CD14-positive monocyte (primary cell): Measurements from ENCODE around the gene TMEM259. TPM values are rescaled to one million over a fixed set of nuclear protein-coding genes. Genes with fewer than 3 reads are reported as not detected.
A peak's percentile ranks its signal among the peaks of the same experiment; 100 is the strongest.

ENCODE experiments used
- DNase-seq, 3 donors: peaks; one replicate each; pipeline ENCODE4 v3.0.0-alpha.2; 2011 to 2022
- H2AFZ ChIP-seq: 2 replicates; pipeline ENCODE4 v1.6.0; 2012; ENCODE audit warnings: mild to moderate bottlenecking, low read depth, low read length, inconsistent platforms; ENCODE audit not compliant: insufficient read depth, poor library complexity, severe bottlenecking
- H3K27ac ChIP-seq, 2 donors: 1 replicate in 1 of 2; 2 replicates in 1 of 2; pipeline ENCODE4 v1.5.1; 2012 to 2013; ENCODE audit warnings: low read length in 2 of 2, control low read depth in 1 of 2, inconsistent platforms in 1 of 2, low read depth in 1 of 2, mild to moderate bottlenecking in 1 of 2
- H3K27me3 ChIP-seq, 2 donors: one replicate each; pipeline versions ENCODE4 v1.6.0 to v1.6.1; 2011 to 2013; ENCODE audit warnings: low read length in 2 of 2; ENCODE audit not compliant: control insufficient read depth in 2 of 2, insufficient read depth in 2 of 2
- H3K36me3 ChIP-seq, 2 donors: replicated peaks in 1 of 2; 1 replicate in 1 of 2; 2 replicates in 1 of 2; pipeline versions ENCODE4 v1.5.1 to v1.6.1; 2012 to 2013; ENCODE audit warnings: low read length in 2 of 2, control low read depth in 1 of 2, inconsistent platforms in 1 of 2, mild to moderate bottlenecking in 1 of 2; ENCODE audit not compliant: insufficient read depth in 2 of 2, control insufficient read depth in 1 of 2
- H3K4me1 ChIP-seq, 2 donors: 1 replicate in 1 of 2; 2 replicates in 1 of 2; pipeline versions ENCODE4 v1.5.1 to v1.6.1; 2012 to 2013; ENCODE audit warnings: low read length in 2 of 2, control low read depth in 1 of 2, inconsistent platforms in 1 of 2, mild to moderate bottlenecking in 1 of 2, moderate library complexity in 1 of 2; ENCODE audit not compliant: insufficient read depth in 2 of 2, control insufficient read depth in 1 of 2
- H3K4me2 ChIP-seq: replicated peaks from 2 replicates; pipeline ENCODE3; 2012; ENCODE audit warnings: low read length, moderate library complexity, mild to moderate bottlenecking; ENCODE audit not compliant: poor library complexity, severe bottlenecking; ENCODE audit errors: extremely low read depth
- H3K4me3 ChIP-seq, 3 experiments: fragments of 200-600 bp in 1 of 3; sonication (generic) in 1 of 3; replicated peaks in 1 of 3; 1 replicate in 2 of 3; 2 replicates in 1 of 3; pipeline ENCODE4 v1.5.1; 2011 to 2013; ENCODE audit warnings: low read length in 3 of 3, mild to moderate bottlenecking in 3 of 3, control low read depth in 2 of 3, low read depth in 2 of 3, inconsistent platforms in 1 of 3, moderate library complexity in 1 of 3
- H3K79me2 ChIP-seq: 2 replicates; pipeline ENCODE4 v1.6.0; 2012; ENCODE audit warnings: mild to moderate bottlenecking, control low read depth, inconsistent platforms, low read length, moderate library complexity; ENCODE audit not compliant: insufficient read depth
- H3K9ac ChIP-seq: 2 replicates; pipeline ENCODE4 v1.6.0; 2017; ENCODE audit warnings: low read length, mild to moderate bottlenecking; ENCODE audit not compliant: insufficient read depth, poor library complexity, severe bottlenecking
- H3K9me3 ChIP-seq, 2 donors: replicated peaks in 1 of 2; 1 replicate in 1 of 2; 2 replicates in 1 of 2; pipeline versions ENCODE4 v1.5.1 to v1.6.1; 2012 to 2013; ENCODE audit warnings: low read length in 2 of 2, control low read depth in 1 of 2; ENCODE audit not compliant: control insufficient read depth in 1 of 2, insufficient read depth in 1 of 2
- H4K20me1 ChIP-seq: 2 replicates; pipeline ENCODE4 v1.6.0; 2012; ENCODE audit warnings: mild to moderate bottlenecking, low read length, control low read depth, moderate library complexity; ENCODE audit not compliant: insufficient read depth
- H3K27ac Mint-ChIP-seq, 7 donors: one replicate each; pipeline ENCODE4 v1.8.0; 2020; ENCODE audit warnings: mild to moderate bottlenecking in 7 of 7, mixed read lengths in 7 of 7, moderate library complexity in 6 of 7, inconsistent platforms in 2 of 7
- H3K27me3 Mint-ChIP-seq, 3 donors: one replicate each; pipeline ENCODE4 v1.8.0; 2021 to 2022; ENCODE audit warnings: low read depth in 3 of 3, mild to moderate bottlenecking in 3 of 3, mixed read lengths in 3 of 3, moderate library complexity in 3 of 3, inconsistent platforms in 1 of 3
- H3K36me3 Mint-ChIP-seq, 2 donors: one replicate each; pipeline ENCODE4 v1.8.0; 2020; ENCODE audit warnings: mixed read lengths in 2 of 2, inconsistent platforms in 1 of 2, mild to moderate bottlenecking in 1 of 2
- H3K4me1 Mint-ChIP-seq: one replicate; pipeline ENCODE4 v1.8.0; 2020; ENCODE audit warnings: mild to moderate bottlenecking, mixed read lengths
- H3K4me3 Mint-ChIP-seq, 2 donors: one replicate each; pipeline ENCODE4 v1.8.0; 2020; ENCODE audit warnings: mild to moderate bottlenecking in 2 of 2, mixed read lengths in 2 of 2, moderate library complexity in 1 of 2
- H3K9me3 Mint-ChIP-seq, 7 donors: one replicate each; pipeline ENCODE4 v1.8.0; 2020 to 2022; ENCODE audit warnings: mixed read lengths in 7 of 7, mild to moderate bottlenecking in 6 of 7, moderate library complexity in 6 of 7, inconsistent platforms in 2 of 7
- WGBS: methylation state at CpG from one replicate; pipeline ENCODE4 v1.1.5; 2013; ENCODE audit warnings: missing lambda C conversion rate; ENCODE audit not compliant: insufficient coverage; 5-methylcytosine and 5-hydroxymethylcytosine counted together
- intact Hi-C, 2 donors: fragments of 100-400 bp; cut with micrococcal nuclease; formaldehyde crosslinking; loops; one replicate each; pipeline versions ENCODE4 v1.15.0 to v1.15.1; 2023
- polyA plus RNA-seq, 3 donors: library from polyadenylated mRNA; depleted of rRNA in 1 of 3; unstranded in 2 of 3; stranded (reverse) in 1 of 3; fragments of 300-500 nt in 2 of 3; fragments of >200 nt in 1 of 3; fragmentation: Illumina TruSeq in 2 of 3; gene quantifications; 1 replicate in 2 of 3; 2 replicates in 1 of 3; pipeline ENCODE4 v1.2.3, GENCODE V29; 2012 to 2021
- TF ChIP-seq, protein P1 (sequence below): fragments of 200-600 bp; IDR thresholded peaks from one replicate; pipeline ENCODE4 v1.8.0; 2022; ENCODE audit warnings: antibody characterized with exemption, mild to moderate bottlenecking

TMEM259 gene
- polyA plus RNA-seq, 3 donors: 37.4 to 417 (median 45.0) TPM

DNA sequence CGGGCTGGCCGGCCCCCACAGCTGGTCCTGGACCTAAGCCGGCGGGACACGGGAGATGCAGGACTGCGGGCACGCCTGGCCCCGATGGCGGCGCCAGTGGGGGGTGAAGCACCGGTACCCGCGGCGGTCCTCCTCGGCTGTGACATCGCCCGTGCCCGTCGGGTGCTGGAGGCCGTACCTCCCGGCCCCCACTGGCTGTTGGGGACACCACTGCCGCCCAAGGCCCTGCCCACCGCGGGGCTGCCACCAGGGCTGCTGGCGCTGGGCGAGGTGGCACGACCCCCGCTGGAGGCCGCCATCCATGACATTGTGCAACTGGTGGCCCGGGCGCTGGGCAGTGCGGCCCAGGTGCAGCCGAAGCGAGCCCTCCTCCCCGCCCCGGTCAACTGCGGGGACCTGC is 17.6 kb downstream of the TMEM259 start:
- peaks cover 12 to 13% of the 10 kb centered on the region in 2 donors for H3K4me1 ChIP-seq
- peaks cover under 1 to 6% of the 10 kb centered on the region in 2 donors for H3K36me3 Mint-ChIP-seq
- H3K79me2 ChIP-seq: no peaks in the 10 kb centered on the region
- peaks cover 6% of the 10 kb centered on the region for H3K4me1 Mint-ChIP-seq
- H3K9me3 ChIP-seq: peaks cover 0 to 3% of the 10 kb centered on the region in 2 donors
- H3K27me3 ChIP-seq: peaks cover 10 to 37% of the 10 kb centered on the region in 2 donors
- H3K36me3 ChIP-seq: no peaks in the 10 kb centered on the region
- H3K4me2 ChIP-seq: no peak overlapping the region
- H3K9ac ChIP-seq: no peak overlapping the region
- peaks cover 29 to 47% (median 31%) of the 10 kb centered on the region in 3 donors for H3K27me3 Mint-ChIP-seq
- H3K9me3 Mint-ChIP-seq: peaks cover under 1 to 9% (median 7%) of the 10 kb centered on the region in 7 donors
- intact Hi-C loops: no loop called here
- no peak overlapping the region for H2AFZ ChIP-seq
- no peak overlapping the region for H3K27ac ChIP-seq
- 83% methylated on average over 37 of the region's 37 CpGs for WGBS
- H3K4me3 Mint-ChIP-seq: no peak overlapping the region
- TF ChIP-seq, protein P1, sequence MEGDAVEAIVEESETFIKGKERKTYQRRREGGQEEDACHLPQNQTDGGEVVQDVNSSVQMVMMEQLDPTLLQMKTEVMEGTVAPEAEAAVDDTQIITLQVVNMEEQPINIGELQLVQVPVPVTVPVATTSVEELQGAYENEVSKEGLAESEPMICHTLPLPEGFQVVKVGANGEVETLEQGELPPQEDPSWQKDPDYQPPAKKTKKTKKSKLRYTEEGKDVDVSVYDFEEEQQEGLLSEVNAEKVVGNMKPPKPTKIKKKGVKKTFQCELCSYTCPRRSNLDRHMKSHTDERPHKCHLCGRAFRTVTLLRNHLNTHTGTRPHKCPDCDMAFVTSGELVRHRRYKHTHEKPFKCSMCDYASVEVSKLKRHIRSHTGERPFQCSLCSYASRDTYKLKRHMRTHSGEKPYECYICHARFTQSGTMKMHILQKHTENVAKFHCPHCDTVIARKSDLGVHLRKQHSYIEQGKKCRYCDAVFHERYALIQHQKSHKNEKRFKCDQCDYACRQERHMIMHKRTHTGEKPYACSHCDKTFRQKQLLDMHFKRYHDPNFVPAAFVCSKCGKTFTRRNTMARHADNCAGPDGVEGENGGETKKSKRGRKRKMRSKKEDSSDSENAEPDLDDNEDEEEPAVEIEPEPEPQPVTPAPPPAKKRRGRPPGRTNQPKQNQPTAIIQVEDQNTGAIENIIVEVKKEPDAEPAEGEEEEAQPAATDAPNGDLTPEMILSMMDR: no peak
- no peak overlapping the region for H3K4me3 ChIP-seq
- DNase-seq: no peak
- peaks cover 4% of the 10 kb centered on the region for H4K20me1 ChIP-seq
- no peak overlapping the region for H3K27ac Mint-ChIP-seq

DNA sequence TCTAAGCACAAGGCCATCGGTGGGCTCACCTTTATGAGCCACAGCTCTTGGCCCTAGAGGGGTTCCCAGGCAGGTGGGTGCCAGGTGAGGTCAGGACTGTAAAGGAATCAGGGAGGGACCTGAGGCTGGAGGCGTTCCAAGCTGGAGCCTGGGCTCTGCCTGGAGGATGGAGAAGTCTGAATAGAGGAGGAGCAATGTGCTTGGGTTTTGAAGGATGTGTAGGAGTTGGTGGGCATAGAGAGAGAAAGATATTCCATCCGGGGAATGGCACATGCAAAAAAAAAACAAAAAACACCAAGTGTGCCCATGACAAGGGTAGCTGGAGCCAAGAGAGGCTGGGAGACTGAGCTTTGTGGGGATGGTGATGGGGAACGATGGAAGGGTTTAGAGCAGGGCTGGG is 18.3 kb downstream of the TMEM259 start:
- Mint-ChIP-seq H3K36me3 (peaks cover 0 to 6% of the 10 kb centered on the region in 2 donors), H3K27me3 (peaks cover 35 to 54% (median 38%) of the 10 kb centered on the region in 3 donors), H3K4me1 (peaks cover 6% of the 10 kb centered on the region), H3K27ac (no peak overlapping the region), H3K9me3 (peaks cover 0 to 10% (median 7%) of the 10 kb centered on the region in 7 donors), H3K4me3 (peak overlapping the region in 1 of 2 donors; percentile 64)
- H3K36me3 ChIP-seq: no peaks in the 10 kb centered on the region
- DNase-seq: no peak
- H3K27me3 ChIP-seq: peaks cover 11 to 44% of the 10 kb centered on the region in 2 donors
- no peak overlapping the region for H3K27ac ChIP-seq
- peaks cover 12 to 13% of the 10 kb centered on the region in 2 donors for H3K4me1 ChIP-seq
- H3K79me2 ChIP-seq: no peaks in the 10 kb centered on the region
- H3K4me2 ChIP-seq: no peak overlapping the region
- 90% methylated on average over 3 of the region's 4 CpGs for WGBS
- no peak overlapping the region for H3K4me3 ChIP-seq
- H2AFZ ChIP-seq: no peak overlapping the region
- TF ChIP-seq, protein P1: no peak
- no peak overlapping the region for H3K9ac ChIP-seq
- intact Hi-C loops: no loop called here
- H4K20me1 ChIP-seq: peaks cover 4% of the 10 kb centered on the region
- peaks cover 0 to 3% of the 10 kb centered on the region in 2 donors for H3K9me3 ChIP-seq
